Sigmoid colon (tissue), 7 donors: Measurements from ENCODE around the gene CNTN2. TPM values are rescaled to one million over a fixed set of nuclear protein-coding genes. Genes with fewer than 3 reads are reported as not detected.

Experiments used
- DNase-seq: peaks from one replicate; pipeline ENCODE4 v3.0.0-alpha.2; 2019
- H3K27ac ChIP-seq, 4 donors: fragments of 200-600 bp; sonication (generic); one replicate each; pipeline ENCODE4 v1.5.1; 2016 to 2019; ENCODE audit warnings: mild to moderate bottlenecking in 1 of 4
- H3K27me3 ChIP-seq, 3 donors: fragments of 200-600 bp; sonication (generic); one replicate each; pipeline ENCODE4 v1.5.1; 2019; ENCODE audit warnings: mild to moderate bottlenecking in 1 of 3
- H3K36me3 ChIP-seq, 4 donors: fragments of 200-600 bp; sonication (generic); one replicate each; pipeline ENCODE4 v1.5.1; 2016 to 2019
- H3K4me1 ChIP-seq, 4 donors: fragments of 200-600 bp; sonication (generic); one replicate each; pipeline ENCODE4 v1.5.1; 2017 to 2019
- H3K4me3 ChIP-seq, 4 donors: fragments of 200-600 bp; sonication (generic); one replicate each; pipeline ENCODE4 v1.5.1; 2017 to 2019; ENCODE audit warnings: mild to moderate bottlenecking in 2 of 4, moderate library complexity in 1 of 4
- H3K9me3 ChIP-seq, 4 donors: fragments of 200-600 bp in 3 of 4; sonication (generic) in 3 of 4; one replicate each; pipeline versions ENCODE4 v1.5.1 to v1.6.1; 2013 to 2019
- EP300 ChIP-seq, 4 donors: sonication (generic); formaldehyde crosslinking; IDR thresholded peaks; one replicate each; pipeline ENCODE4 v1.6.1; 2017; ENCODE audit warnings: antibody characterized with exemption in 4 of 4
- POLR2A ChIP-seq, 2 donors: fragments of 450-650 bp; IDR thresholded peaks; one replicate each; pipeline ENCODE4 v1.6.1; 2016; ENCODE audit warnings: antibody characterized with exemption in 2 of 2, mild to moderate bottlenecking in 2 of 2, moderate library complexity in 2 of 2
- POLR2AphosphoS5 ChIP-seq, 4 donors: sonication (generic); formaldehyde crosslinking; IDR thresholded peaks; one replicate each; pipeline ENCODE4 v1.6.1; 2017; ENCODE audit warnings: antibody characterized with exemption in 4 of 4
- WGBS, 2 donors: extraction: QIAGEN DNeasy Blood & Tissue Kit; methylation state at CpG; one replicate each; pipeline ENCODE4 v1.1.7; 2013; 5-methylcytosine and 5-hydroxymethylcytosine counted together
- intact Hi-C: fragments of 100-400 bp; cut with DNase I; formaldehyde crosslinking; loops from one replicate; pipeline ENCODE4 v1.15.1; 2023
- polyA plus RNA-seq, 3 donors: library from polyadenylated mRNA; stranded (reverse); fragments of 200-250 nt; gene quantifications; one replicate each; pipeline ENCODE4 v1.2.3, GENCODE V29; 2013
- total RNA-seq, 4 donors: library from RNA; depleted of rRNA; stranded (reverse); fragments of >200 nt; gene quantifications; one replicate each; pipeline ENCODE4 v1.1.0, GENCODE V29; 2016
- TF ChIP-seq, protein P1 (sequence below), 4 experiments: fragments of 450-650 bp in 3 of 4; fragments of 200-600 bp in 1 of 4; IDR thresholded peaks; one replicate each; pipeline ENCODE4 v1.5.1; 2016 to 2019; ENCODE audit warnings: antibody characterized with exemption in 4 of 4, mild to moderate bottlenecking in 3 of 4, moderate library complexity in 2 of 4
- donor health status: healthy with polysubstance abuse.
- donor health status: Bipolar disorder and iron deficiency.
- donor health status: healthy.

CNTN2 gene
- total and polyA plus RNA-seq, 7 donors: 0.46 to 4.4 (median 2.2) TPM; not detected in 1

DNA sequence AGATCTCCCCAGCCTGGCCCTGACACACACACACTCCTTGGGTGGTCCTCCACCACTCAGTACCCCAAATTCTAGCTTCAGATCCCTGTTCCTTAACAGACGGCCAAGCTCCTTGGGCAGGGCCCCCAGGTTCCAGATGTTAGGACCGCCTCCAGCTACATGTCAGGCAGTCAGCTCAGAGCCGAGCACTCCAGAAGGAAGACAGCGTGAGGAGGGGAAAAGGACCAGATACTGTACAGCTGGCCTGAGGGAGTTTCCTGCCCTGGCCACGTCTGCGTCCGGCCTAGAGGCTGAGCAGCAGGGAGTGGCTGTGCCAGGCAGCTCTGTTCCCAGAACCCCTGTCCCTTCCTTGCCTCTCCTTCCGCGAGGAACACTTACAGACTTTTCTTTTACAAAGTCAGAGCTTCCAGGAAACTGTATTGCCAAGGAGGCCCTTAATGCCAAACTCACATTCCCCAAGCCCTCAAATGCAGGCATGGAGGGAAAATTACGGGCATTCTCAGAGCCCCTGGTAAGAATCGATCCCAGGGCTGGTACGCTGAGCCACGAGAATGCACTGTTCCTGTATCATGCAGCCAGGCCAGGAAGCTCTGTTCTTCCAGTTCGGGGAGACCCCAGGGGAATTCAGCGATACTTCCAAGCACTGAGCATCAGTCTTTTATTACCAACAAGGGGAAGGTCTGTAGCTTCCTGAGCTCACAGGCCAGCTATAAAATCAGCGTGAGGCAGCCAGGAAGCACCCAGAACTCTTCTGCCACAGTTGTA is 45.2 kb upstream of the CNTN2 start:
- no peaks in the 10 kb centered on the region for H3K27me3 ChIP-seq
- H3K9me3 ChIP-seq: no peaks in the 10 kb centered on the region
- TF ChIP-seq, protein P1, sequence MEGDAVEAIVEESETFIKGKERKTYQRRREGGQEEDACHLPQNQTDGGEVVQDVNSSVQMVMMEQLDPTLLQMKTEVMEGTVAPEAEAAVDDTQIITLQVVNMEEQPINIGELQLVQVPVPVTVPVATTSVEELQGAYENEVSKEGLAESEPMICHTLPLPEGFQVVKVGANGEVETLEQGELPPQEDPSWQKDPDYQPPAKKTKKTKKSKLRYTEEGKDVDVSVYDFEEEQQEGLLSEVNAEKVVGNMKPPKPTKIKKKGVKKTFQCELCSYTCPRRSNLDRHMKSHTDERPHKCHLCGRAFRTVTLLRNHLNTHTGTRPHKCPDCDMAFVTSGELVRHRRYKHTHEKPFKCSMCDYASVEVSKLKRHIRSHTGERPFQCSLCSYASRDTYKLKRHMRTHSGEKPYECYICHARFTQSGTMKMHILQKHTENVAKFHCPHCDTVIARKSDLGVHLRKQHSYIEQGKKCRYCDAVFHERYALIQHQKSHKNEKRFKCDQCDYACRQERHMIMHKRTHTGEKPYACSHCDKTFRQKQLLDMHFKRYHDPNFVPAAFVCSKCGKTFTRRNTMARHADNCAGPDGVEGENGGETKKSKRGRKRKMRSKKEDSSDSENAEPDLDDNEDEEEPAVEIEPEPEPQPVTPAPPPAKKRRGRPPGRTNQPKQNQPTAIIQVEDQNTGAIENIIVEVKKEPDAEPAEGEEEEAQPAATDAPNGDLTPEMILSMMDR (IDR thresholded peaks at IDR 0.05): no peak
- peak in 2 of 4 donors; percentile 6 to 18 for TF ChIP-seq POLR2AphosphoS5 (IDR thresholded peaks at IDR 0.05)
- 74 to 87% methylated on average over 16 of the region's 16 CpGs for WGBS, 2 donors
- no peak overlapping the region for H3K4me3 ChIP-seq
- peaks cover 0 to 13% (median 0%) of the 10 kb centered on the region in 4 donors for H3K4me1 ChIP-seq
- intact Hi-C loops: no loop called here
- peaks cover 0 to 13% (median 2%) of the 10 kb centered on the region in 4 donors for H3K36me3 ChIP-seq
- peak; percentile 79 for DNase-seq
- H3K27ac ChIP-seq: peak overlapping the region; percentile 16 to 38 (median 30)

- 93 to 96% methylated on average over 14 of the region's 14 CpGs for WGBS, 2 donors
- TF ChIP-seq, protein P1 (IDR thresholded peaks at IDR 0.05): no peak
Measured at GRCh38 chr1:205001162-205001561, 41.9 kb upstream of the CNTN2 start.

DNA sequence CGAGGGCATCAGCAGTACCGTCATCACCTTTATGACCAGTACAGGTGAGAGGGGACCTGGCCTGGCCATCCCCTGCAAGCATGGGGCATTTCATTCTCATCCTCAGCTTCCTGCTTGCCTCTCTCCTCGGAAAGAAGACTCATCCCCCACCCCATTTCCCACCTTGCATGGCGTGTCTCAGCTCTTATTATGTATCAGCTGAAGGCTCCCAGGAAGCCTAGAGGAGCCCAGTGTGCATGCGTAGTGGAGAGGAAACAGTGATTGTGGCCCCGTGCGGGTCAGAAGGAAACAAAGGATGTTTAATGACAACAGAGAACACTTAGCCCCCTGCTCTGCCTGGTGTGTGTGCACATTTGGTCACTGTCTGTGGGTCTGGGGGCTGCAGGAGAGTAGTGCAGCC is 40.3 kb upstream of the CNTN2 start:
- H3K36me3 ChIP-seq: peaks cover 0 to 10% (median 2%) of the 10 kb centered on the region in 4 donors
- intact Hi-C loops: no loop called here
- TF ChIP-seq POLR2AphosphoS5 (IDR thresholded peaks at IDR 0.05) (no peak), POLR2A (IDR thresholded peaks at IDR 0.05) (no peak), EP300 (IDR thresholded peaks at IDR 0.05) (no peak)
- TF ChIP-seq, protein P1 (IDR thresholded peaks at IDR 0.05): no peak
- no peak for DNase-seq
- 87 to 88% methylated on average over 7 of the region's 7 CpGs for WGBS, 2 donors
- H3K4me3 ChIP-seq: no peak overlapping the region
- H3K4me1 ChIP-seq: peaks cover 0 to 5% (median 0%) of the 10 kb centered on the region in 4 donors
- no peaks in the 10 kb centered on the region for H3K27me3 ChIP-seq
- no peak overlapping the region for H3K27ac ChIP-seq
- H3K9me3 ChIP-seq: no peaks in the 10 kb centered on the region

More at GRCh38 chr1:205001162-205001561, 41.9 kb upstream of the CNTN2 start:
- Histone ChIP-seq H3K27ac (no peak overlapping the region), H3K36me3 (peaks cover 0 to 17% (median 2%) of the 10 kb centered on the region in 4 donors), H3K4me1 (peaks cover 0 to 13% (median 0%) of the 10 kb centered on the region in 4 donors), H3K9me3 (no peaks in the 10 kb centered on the region), H3K27me3 (no peaks in the 10 kb centered on the region), H3K4me3 (no peak overlapping the region)
- no peak for DNase-seq
- intact Hi-C loops: no loop called here

DNA sequence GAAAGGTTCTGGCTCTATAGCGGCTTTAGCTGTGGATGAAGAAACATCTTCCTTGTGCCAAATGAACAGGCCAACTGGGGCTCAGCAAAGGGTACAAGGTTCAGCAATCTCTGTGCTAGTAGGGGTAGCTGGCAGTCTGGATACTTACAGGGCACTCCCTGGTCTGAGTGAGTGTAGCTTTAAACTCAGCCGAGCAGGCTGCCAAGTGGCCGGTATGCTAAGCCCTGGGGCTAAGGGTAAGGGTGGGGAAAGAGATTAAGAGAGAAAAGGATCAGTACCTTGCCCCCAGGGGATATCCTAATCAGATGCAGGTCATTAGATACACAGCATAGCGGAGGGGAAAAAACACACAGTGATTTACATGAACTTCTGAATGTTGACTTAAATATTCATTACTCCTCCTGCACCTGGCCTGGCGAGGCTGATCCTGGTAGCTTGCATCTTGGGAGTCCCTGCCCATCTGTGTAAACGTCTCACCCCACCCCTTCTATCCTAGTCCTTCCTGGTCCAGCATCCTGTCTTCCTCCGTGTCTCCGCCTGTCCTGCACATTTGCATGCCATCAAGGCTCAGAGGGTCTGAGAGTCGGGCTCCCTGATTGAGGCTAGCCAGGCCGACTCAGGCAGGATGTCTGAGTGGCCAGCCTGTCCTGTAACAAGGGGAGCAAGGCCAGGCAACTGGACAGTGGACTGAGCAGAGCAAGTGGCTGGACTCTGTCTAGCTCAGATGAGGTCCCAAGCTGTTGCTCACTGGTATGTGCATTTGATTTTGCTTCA is 39.5 kb upstream of the CNTN2 start:
- H3K27ac ChIP-seq: peak overlapping the region in 1 of 4 donors; percentile 28
- WGBS, 2 donors: 34 to 68% methylated on average over 10 of the region's 10 CpGs
- intact Hi-C loops: no loop called here
- H3K4me1 ChIP-seq: no peaks in the 10 kb centered on the region
- H3K36me3 ChIP-seq: peaks cover 0 to 10% (median 2%) of the 10 kb centered on the region in 4 donors
- no peaks in the 10 kb centered on the region for H3K9me3 ChIP-seq
- H3K27me3 ChIP-seq: no peaks in the 10 kb centered on the region
- no peak overlapping the region for H3K4me3 ChIP-seq
- no peak for TF ChIP-seq POLR2AphosphoS5 (IDR thresholded peaks at IDR 0.05)
- TF ChIP-seq, protein P1 (IDR thresholded peaks at IDR 0.05): no peak
- TF ChIP-seq EP300 (IDR thresholded peaks at IDR 0.05): no peak
- no peak for TF ChIP-seq POLR2A (IDR thresholded peaks at IDR 0.05)
- DNase-seq: no peak
